Gastrocnemius medialis (tissue), 4 donors: ENCODE measurements around the gene HOOK2.

ENCODE experiments used
- CTCF ChIP-seq, 5 experiments: fragments of 450-650 bp in 3 of 5; fragments of 200-600 bp in 2 of 5; sonication (generic) in 2 of 5; IDR thresholded peaks in 4 of 5; conservative IDR thresholded peaks in 1 of 5; 1 replicate in 4 of 5; 2 replicates in 1 of 5; pipeline ENCODE4 v1.5.1; 2016 to 2019; ENCODE audit warnings: antibody characterized with exemption in 5 of 5, mild to moderate bottlenecking in 3 of 5, moderate library complexity in 3 of 5
- POLR2A ChIP-seq, 2 donors: fragments of 450-650 bp; IDR thresholded peaks; one replicate each; pipeline ENCODE4 v1.6.1; 2017; ENCODE audit warnings: antibody characterized with exemption in 2 of 2, mild to moderate bottlenecking in 2 of 2, moderate library complexity in 2 of 2

GRCh38 chr19:12783849-12784393, 8.6 kb upstream of the HOOK2 start:
- TF ChIP-seq CTCF (IDR thresholded peaks at IDR 0.05 in 4 of 5, conservative IDR thresholded peaks at IDR 0.05 in 1 of 5), result no peak
- no peak for TF ChIP-seq POLR2A (IDR thresholded peaks at IDR 0.05)
